Measurements from ENCODE around the gene TP53AIP1.

The TP53AIP1 gene

DNA sequence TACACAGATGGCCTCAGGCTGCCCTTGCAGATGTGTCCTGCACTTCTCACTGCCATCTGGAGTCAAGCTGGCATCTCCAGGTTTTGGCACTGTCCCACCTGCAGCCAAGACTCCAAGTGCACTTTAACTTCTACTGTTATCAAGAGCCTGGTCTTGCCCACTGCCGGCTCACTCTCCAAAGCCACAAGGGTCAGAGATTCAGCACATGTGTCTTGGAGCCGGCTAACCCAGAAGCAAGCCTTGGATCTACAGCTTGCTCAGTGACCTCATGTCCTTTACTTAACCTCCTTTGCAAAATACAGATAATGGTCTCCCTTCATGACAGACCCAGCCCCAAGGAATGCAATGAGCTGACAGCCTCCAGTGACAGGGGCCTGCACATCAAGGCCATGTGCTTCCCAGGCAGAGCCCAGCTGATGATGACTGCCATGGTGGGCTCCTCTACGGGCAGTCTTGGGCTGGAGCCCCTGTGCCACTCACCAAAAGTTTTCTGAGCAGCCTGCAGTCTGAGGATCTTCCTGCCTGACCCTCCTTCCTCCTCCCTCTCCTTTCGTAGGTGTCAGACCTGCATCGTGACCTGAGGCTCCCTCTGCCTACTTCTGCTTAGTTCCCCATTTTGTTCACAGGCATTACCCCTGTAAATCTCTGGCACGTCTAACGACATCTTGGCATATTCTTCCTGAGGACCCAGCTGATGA, 9.0 kb downstream of the TP53AIP1 start:
- H3K27me3 ChIP-seq: no peaks in the 10 kb centered on the region
- peak overlapping the region; percentile 29 to 90 (median 81) for H3K4me2 ChIP-seq
- H3K4me1 ChIP-seq: peaks cover 25 to 81% (median 50%) of the 10 kb centered on the region in 10 experiments
- no peak overlapping the region for H3K27ac ChIP-seq
- no peak for TF ChIP-seq Cebpa-rat (IDR thresholded peaks at IDR 0.05)
- no peak overlapping the region for H3K9ac ChIP-seq
- no peaks in the 10 kb centered on the region for H3K9me3 ChIP-seq (replicated peaks in 1 of 11)
- H3K36me3 ChIP-seq: no peaks in the 10 kb centered on the region
- H4K20me1 ChIP-seq: peaks cover 0 to 11% (median 0%) of the 10 kb centered on the region in 11 experiments; a peak in 3 of 22 replicates
- no peak overlapping the region for H3K4me3 ChIP-seq

DNA sequence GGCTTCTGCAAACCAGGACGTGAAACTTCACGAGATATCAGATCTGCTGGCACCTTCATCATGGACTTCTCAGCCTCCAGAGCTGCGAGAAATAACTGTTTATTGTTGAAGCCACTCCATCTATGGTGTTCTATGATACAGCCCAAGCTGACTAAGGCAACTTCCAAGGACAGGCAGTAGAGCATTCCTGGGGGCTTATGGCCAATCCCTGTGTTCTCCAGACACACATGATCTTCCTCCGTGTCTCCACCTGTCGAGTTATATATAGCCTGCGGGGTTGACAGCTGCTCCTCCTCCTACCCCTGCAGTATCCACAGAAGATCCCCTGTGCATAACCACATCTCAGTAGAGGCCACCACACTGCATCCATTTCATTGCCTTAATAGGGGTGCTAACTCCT, 11.0 kb downstream of the TP53AIP1 start:
- no peak for TF ChIP-seq Cebpa-rat (IDR thresholded peaks at IDR 0.05)
- Histone ChIP-seq H3K4me3 (no peak overlapping the region), H4K20me1 (peaks cover 0 to 11% (median 0%) of the 10 kb centered on the region in 11 experiments; a peak in 2 of 22 replicates), H3K9me3 (replicated peaks in 1 of 11) (no peaks in the 10 kb centered on the region), H3K27ac (no peak overlapping the region), H3K4me2 (peak overlapping the region in 3 of 11 experiments; percentile 1 to 26 (median 10); a peak in 1 of 22 replicates), H3K27me3 (no peaks in the 10 kb centered on the region), H3K4me1 (peaks cover 38 to 79% (median 56%) of the 10 kb centered on the region in 10 experiments), H3K9ac (no peak overlapping the region), H3K36me3 (no peaks in the 10 kb centered on the region)

- Histone ChIP-seq H3K4me1 (peaks cover 38 to 74% (median 56%) of the 10 kb centered on the region in 10 experiments), H3K27me3 (no peaks in the 10 kb centered on the region), H3K27ac (no peak overlapping the region), H3K4me2 (no peak overlapping the region; a peak in 2 of 22 replicates), H3K9ac (no peak overlapping the region), H3K4me3 (no peak overlapping the region), H3K9me3 (replicated peaks in 1 of 11) (no peaks in the 10 kb centered on the region), H4K20me1 (peaks cover 0 to 11% (median 0%) of the 10 kb centered on the region in 11 experiments; a peak in 2 of 22 replicates), H3K36me3 (no peaks in the 10 kb centered on the region)
- no peak for TF ChIP-seq Cebpa-rat (IDR thresholded peaks at IDR 0.05)
Measured at GRCh38 chr11:128931066-128931465, 11.6 kb downstream of the TP53AIP1 start.

- no peak overlapping the region for H3K4me3 ChIP-seq
- peak overlapping the region in 1 of 11 experiments; percentile 3; a peak in 1 of 22 replicates for H3K27ac ChIP-seq
- no peak for TF ChIP-seq Cebpa-rat (IDR thresholded peaks at IDR 0.05)
- peaks cover 37 to 64% (median 49%) of the 10 kb centered on the region in 10 experiments for H3K4me1 ChIP-seq
- H3K9ac ChIP-seq: no peak overlapping the region
- peaks cover 0 to 10% (median 0%) of the 10 kb centered on the region in 11 experiments; a peak in 2 of 22 replicates for H4K20me1 ChIP-seq
- no peaks in the 10 kb centered on the region for H3K27me3 ChIP-seq
- H3K9me3 ChIP-seq (replicated peaks in 1 of 11): no peaks in the 10 kb centered on the region
- H3K36me3 ChIP-seq: no peaks in the 10 kb centered on the region
- H3K4me2 ChIP-seq: peak overlapping the region in 8 of 11 experiments; percentile 26 to 80 (median 66); a peak in 12 of 22 replicates
Measured at GRCh38 chr11:128929991-128930390, 12.7 kb downstream of the TP53AIP1 start.

- H3K4me2 ChIP-seq: peak overlapping the region in 8 of 11 experiments; percentile 26 to 80 (median 66); a peak in 13 of 22 replicates
- H3K9me3 ChIP-seq (replicated peaks in 1 of 11): no peaks in the 10 kb centered on the region
- peak overlapping the region in 1 of 11 experiments; percentile 3; a peak in 2 of 22 replicates for H3K27ac ChIP-seq
- H3K4me1 ChIP-seq: peaks cover 31 to 58% (median 44%) of the 10 kb centered on the region in 10 experiments
- 0 out of 22 replicates have a peak, but pooled peaks cover 0 to 5% (median 0%) of the 10 kb centered on the region in 11 experiments for H4K20me1 ChIP-seq
- no peak for TF ChIP-seq Cebpa-rat (IDR thresholded peaks at IDR 0.05)
- H3K27me3 ChIP-seq: no peaks in the 10 kb centered on the region
- no peak overlapping the region for H3K4me3 ChIP-seq
- no peaks in the 10 kb centered on the region for H3K36me3 ChIP-seq
- H3K9ac ChIP-seq: no peak overlapping the region
Measured at GRCh38 chr11:128929468-128929867, 13.2 kb downstream of the TP53AIP1 start.

GRCh38 chr11:128928400-128928799, 14.3 kb downstream of the TP53AIP1 start:
- Histone ChIP-seq H3K9me3 (replicated peaks in 1 of 11) (no peaks in the 10 kb centered on the region), H3K4me2 (peak overlapping the region; percentile 55 to 80 (median 69))

GRCh38 chr11:128927683-128928336, 14.9 kb downstream of the TP53AIP1 start:
- no peaks in the 10 kb centered on the region for H3K36me3 ChIP-seq
- peak overlapping the region in 3 of 11 experiments; percentile 13 to 20 (median 14); a peak in 2 of 22 replicates for H3K9ac ChIP-seq
- no peak overlapping the region; a peak in 2 of 20 replicates for H3K4me3 ChIP-seq
- no peaks in the 10 kb centered on the region for H4K20me1 ChIP-seq
- H3K27ac ChIP-seq: peak overlapping the region in 8 of 11 experiments; percentile 18 to 53 (median 40); a peak in 15 of 22 replicates
- peaks cover 21 to 43% (median 28%) of the 10 kb centered on the region in 10 experiments for H3K4me1 ChIP-seq
- H3K4me2 ChIP-seq: peak overlapping the region; percentile 55 to 80 (median 69)
- no peaks in the 10 kb centered on the region for H3K27me3 ChIP-seq
- TF ChIP-seq Cebpa-rat (IDR thresholded peaks at IDR 0.05): no peak
- no peaks in the 10 kb centered on the region for H3K9me3 ChIP-seq (replicated peaks in 1 of 11)

More at GRCh38 chr11:128928400-128928799, 14.3 kb downstream of the TP53AIP1 start:
- H4K20me1 ChIP-seq: no peaks in the 10 kb centered on the region
- no peaks in the 10 kb centered on the region for H3K27me3 ChIP-seq
- H3K36me3 ChIP-seq: no peaks in the 10 kb centered on the region
- no peak overlapping the region; a peak in 2 of 20 replicates for H3K4me3 ChIP-seq
- no peak for TF ChIP-seq Cebpa-rat (IDR thresholded peaks at IDR 0.05)
- H3K9ac ChIP-seq: peak overlapping the region in 3 of 11 experiments; percentile 13 to 20 (median 14); a peak in 2 of 22 replicates
- peaks cover 21 to 48% (median 33%) of the 10 kb centered on the region in 10 experiments for H3K4me1 ChIP-seq
- peak overlapping the region in 8 of 11 experiments; percentile 18 to 53 (median 40); a peak in 13 of 22 replicates for H3K27ac ChIP-seq

- H3K4me2 ChIP-seq: peak overlapping the region in 6 of 11 experiments; percentile 55 to 76 (median 66); a peak in 3 of 22 replicates
- no peaks in the 10 kb centered on the region for H3K27me3 ChIP-seq
- TF ChIP-seq Cebpa-rat (IDR thresholded peaks at IDR 0.05): no peak
- H3K4me1 ChIP-seq: peaks cover 26 to 40% (median 28%) of the 10 kb centered on the region in 10 experiments
- H4K20me1 ChIP-seq: no peaks in the 10 kb centered on the region
- H3K27ac ChIP-seq: no peak overlapping the region
- no peaks in the 10 kb centered on the region for H3K36me3 ChIP-seq
- H3K9me3 ChIP-seq (replicated peaks in 1 of 11): no peaks in the 10 kb centered on the region
- no peak overlapping the region for H3K4me3 ChIP-seq
- no peak overlapping the region for H3K9ac ChIP-seq
Measured at GRCh38 chr11:128927108-128927461, 15.6 kb downstream of the TP53AIP1 start.
